ENCODE measurements around the gene TMC5.

GRCh38 chr16:19378511-19378910, 39.2 kb upstream of the TMC5 start:
- TF ChIP-seq CTCF (conservative IDR thresholded peaks at IDR 0.05; ENCODE audit: low read depth, low read length) = no peak
- no peak for TF ChIP-seq EZH2 (IDR thresholded peaks at IDR 0.05; ENCODE audit: borderline replicate concordance, low read depth, low read length, poor library complexity, severe bottlenecking)

Data from A673 (cell line).